GM12892 (cell line): ENCODE results near the gene DUT.

Experiments used
- POLR2A ChIP-seq: IDR thresholded peaks from 2 replicates; pipeline ENCODE4 v1.6.1; 2011; ENCODE audit warnings: low read depth, low read length, control low read depth
- POLR2AphosphoS5 ChIP-seq: IDR thresholded peaks from 2 replicates; pipeline ENCODE4 v1.6.1; 2011; ENCODE audit warnings: low read depth, low read length, control low read depth
- TAF1 ChIP-seq: IDR thresholded peaks from 2 replicates; pipeline ENCODE4 v1.6.1; 2011; ENCODE audit warnings: low read depth, mild to moderate bottlenecking, control low read depth, low read length, borderline replicate concordance

- TF ChIP-seq POLR2AphosphoS5, result no peak
- no peak for TF ChIP-seq TAF1
- no peak for TF ChIP-seq POLR2A
These were observed 6.3 kb upstream of the DUT start for GRCh38 chr15:48324949-48325348.
